Measurements from ENCODE around the gene PLCH2. TPM values are rescaled to one million over a fixed set of nuclear protein-coding genes. Genes with fewer than 3 reads are reported as not detected.

Gene PLCH2
- total RNA-seq, 2 experiments from 2014 or later: 32.7 to 33.8 TPM

DNA sequence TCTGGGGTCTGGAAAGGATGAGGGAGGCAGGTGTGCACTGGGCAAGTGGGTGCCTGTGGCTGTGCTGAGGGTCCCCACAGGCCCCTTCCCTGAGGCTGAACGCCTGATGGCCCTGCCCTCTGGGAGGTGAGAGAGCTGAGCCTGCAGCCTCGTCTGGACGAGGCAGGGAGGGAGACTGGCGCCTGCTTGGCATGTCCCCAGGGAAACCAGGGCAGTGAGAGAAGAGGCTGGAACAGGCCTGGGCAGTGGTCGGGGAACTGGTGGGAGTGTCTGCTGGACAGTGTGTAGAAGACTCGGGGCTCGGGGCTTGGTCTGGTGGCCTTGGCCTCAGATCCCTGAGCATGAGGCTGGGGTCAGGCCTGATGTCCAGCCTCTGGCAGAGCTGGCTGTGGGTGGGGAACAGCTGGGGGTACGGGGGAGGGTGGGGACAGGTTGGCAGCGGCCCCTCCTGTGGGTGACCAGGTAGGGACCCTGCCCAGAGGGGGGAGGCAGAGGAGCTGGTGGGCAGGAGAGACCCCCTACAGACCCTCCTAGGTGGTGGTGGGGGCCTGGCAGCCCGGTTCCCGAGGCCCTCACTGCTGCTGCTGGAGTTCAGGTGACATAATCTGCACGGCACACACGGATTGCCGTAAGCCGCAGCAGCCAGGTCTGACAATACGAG lies 30.8 kb upstream of the PLCH2 start:
- ChIA-PET POLR2A (no interaction called here), CTCF (interaction anchor here (1.2 kb wide), 1 partner anchor 102 kb away, joined by 3 read pairs; no protein-coding TSS in a partner anchor)
- DNase-seq: no peak
- Mint-ChIP-seq H3K36me3 (ENCODE audit: low read depth) (no peaks in the 10 kb centered on the region), H3K4me1 (no peaks in the 10 kb centered on the region), H3K4me3 (no peak overlapping the region), H3K27me3 (peaks cover 13% of the 10 kb centered on the region), H3K27ac (no peak overlapping the region), H3K9me3 (no peaks in the 10 kb centered on the region)

- CTCF ChIA-PET: no interaction called here
- DNase-seq: no peak
These were observed 30.3 kb upstream of the PLCH2 start for GRCh38 chr1:2445823-2446215.

GRCh38 chr1:2446394-2446793 lies 29.7 kb upstream of the PLCH2 start:
- no peak overlapping the region for H3K27ac Mint-ChIP-seq
- peaks cover 13% of the 10 kb centered on the region for H3K27me3 Mint-ChIP-seq
- ChIA-PET POLR2A (interaction anchor here (1.7 kb wide), 1 partner anchor 23 kb away, joined by 4 read pairs; no protein-coding TSS in a partner anchor), CTCF (no interaction called here)
- H3K4me3 Mint-ChIP-seq: no peak overlapping the region
- H3K36me3 Mint-ChIP-seq (ENCODE audit: low read depth): no peaks in the 10 kb centered on the region
- DNase-seq: no peak
- no peaks in the 10 kb centered on the region for H3K9me3 Mint-ChIP-seq
- H3K4me1 Mint-ChIP-seq: no peaks in the 10 kb centered on the region

More at GRCh38 chr1:2445823-2446215, 30.3 kb upstream of the PLCH2 start:
- H3K27ac Mint-ChIP-seq: no peak overlapping the region
- H3K36me3 Mint-ChIP-seq (ENCODE audit: low read depth): no peaks in the 10 kb centered on the region
- peaks cover 13% of the 10 kb centered on the region for H3K27me3 Mint-ChIP-seq
- POLR2A ChIA-PET: interaction anchor here (1.7 kb wide), 1 partner anchor 22 kb away, joined by 4 read pairs; no protein-coding TSS in a partner anchor
- H3K4me3 Mint-ChIP-seq: no peak overlapping the region
- H3K4me1 Mint-ChIP-seq: no peaks in the 10 kb centered on the region
- no peaks in the 10 kb centered on the region for H3K9me3 Mint-ChIP-seq

DNA sequence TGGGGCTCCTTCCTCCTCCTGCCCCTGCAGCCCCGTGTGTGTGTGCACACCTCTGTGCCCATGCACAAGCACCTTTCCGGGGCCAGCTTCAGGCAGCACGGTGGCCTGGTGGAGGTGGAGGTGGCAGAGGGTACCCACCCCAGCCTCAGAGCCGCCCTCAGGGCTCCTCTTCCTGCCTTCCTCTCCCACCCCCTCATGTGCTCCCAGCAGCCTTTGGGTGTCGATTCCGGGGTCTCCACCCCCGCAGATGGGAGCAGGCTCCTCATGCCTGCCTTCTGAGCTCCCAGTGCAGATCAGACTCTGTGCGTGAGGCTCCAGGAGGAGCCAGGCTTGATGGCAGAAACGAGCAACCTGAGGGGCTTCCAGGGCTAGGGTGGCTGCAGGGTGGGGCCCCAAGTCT lies 29.2 kb upstream of the PLCH2 start:
- peaks cover 13% of the 10 kb centered on the region for H3K27me3 Mint-ChIP-seq
- no peaks in the 10 kb centered on the region for H3K4me1 Mint-ChIP-seq
- no peak overlapping the region for H3K4me3 Mint-ChIP-seq
- ChIA-PET CTCF (interaction anchor here (1.2 kb wide), 1 partner anchor 101 kb away, joined by 3 read pairs; no protein-coding TSS in a partner anchor), POLR2A (interaction anchor here (1.7 kb wide), 1 partner anchor 23 kb away, joined by 4 read pairs; no protein-coding TSS in a partner anchor)
- no peak overlapping the region for H3K27ac Mint-ChIP-seq
- DNase-seq: no peak
- no peaks in the 10 kb centered on the region for H3K36me3 Mint-ChIP-seq (ENCODE audit: low read depth)
- no peaks in the 10 kb centered on the region for H3K9me3 Mint-ChIP-seq

- no peak overlapping the region for H3K27ac Mint-ChIP-seq
- peaks cover 11% of the 10 kb centered on the region for H3K27me3 Mint-ChIP-seq
- H3K9me3 Mint-ChIP-seq: no peaks in the 10 kb centered on the region
- ChIA-PET POLR2A (interaction anchor here (1.7 kb wide), 1 partner anchor 24 kb away, joined by 4 read pairs; no protein-coding TSS in a partner anchor), CTCF (interaction anchor here (1.2 kb wide), 1 partner anchor 100 kb away, joined by 3 read pairs; no protein-coding TSS in a partner anchor)
- DNase-seq: no peak
- no peaks in the 10 kb centered on the region for H3K4me1 Mint-ChIP-seq
- H3K4me3 Mint-ChIP-seq: no peak overlapping the region
- no peaks in the 10 kb centered on the region for H3K36me3 Mint-ChIP-seq (ENCODE audit: low read depth)
These were observed 28.6 kb upstream of the PLCH2 start for GRCh38 chr1:2447276-2448097.

DNA sequence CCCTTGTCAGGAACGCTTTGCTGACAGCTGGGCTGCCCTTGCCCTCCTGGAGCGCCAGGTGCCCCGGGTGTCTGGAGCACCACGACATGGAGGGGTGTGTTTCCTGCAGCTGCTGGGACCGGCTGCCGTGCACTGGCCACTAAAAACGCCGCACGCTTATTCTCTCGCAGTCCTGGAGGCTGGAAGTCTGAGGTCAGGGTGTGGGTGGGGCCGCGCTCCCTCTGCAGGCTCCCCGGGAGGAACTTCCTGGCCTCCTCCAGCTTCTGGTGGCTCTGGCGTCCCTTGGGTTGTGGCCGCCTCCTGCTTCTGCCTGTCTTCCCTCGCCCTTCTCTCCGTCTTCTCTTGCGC lies 28.0 kb upstream of the PLCH2 start:
- DNase-seq: no peak
- Mint-ChIP-seq H3K4me3 (no peak overlapping the region), H3K4me1 (no peaks in the 10 kb centered on the region), H3K9me3 (no peaks in the 10 kb centered on the region), H3K27me3 (peaks cover 9% of the 10 kb centered on the region), H3K36me3 (ENCODE audit: low read depth) (no peaks in the 10 kb centered on the region), H3K27ac (no peak overlapping the region)
- CTCF ChIA-PET: interaction anchor here (1.2 kb wide), 1 partner anchor 99 kb away, joined by 3 read pairs; no protein-coding TSS in a partner anchor
- POLR2A ChIA-PET: no interaction called here

DNA sequence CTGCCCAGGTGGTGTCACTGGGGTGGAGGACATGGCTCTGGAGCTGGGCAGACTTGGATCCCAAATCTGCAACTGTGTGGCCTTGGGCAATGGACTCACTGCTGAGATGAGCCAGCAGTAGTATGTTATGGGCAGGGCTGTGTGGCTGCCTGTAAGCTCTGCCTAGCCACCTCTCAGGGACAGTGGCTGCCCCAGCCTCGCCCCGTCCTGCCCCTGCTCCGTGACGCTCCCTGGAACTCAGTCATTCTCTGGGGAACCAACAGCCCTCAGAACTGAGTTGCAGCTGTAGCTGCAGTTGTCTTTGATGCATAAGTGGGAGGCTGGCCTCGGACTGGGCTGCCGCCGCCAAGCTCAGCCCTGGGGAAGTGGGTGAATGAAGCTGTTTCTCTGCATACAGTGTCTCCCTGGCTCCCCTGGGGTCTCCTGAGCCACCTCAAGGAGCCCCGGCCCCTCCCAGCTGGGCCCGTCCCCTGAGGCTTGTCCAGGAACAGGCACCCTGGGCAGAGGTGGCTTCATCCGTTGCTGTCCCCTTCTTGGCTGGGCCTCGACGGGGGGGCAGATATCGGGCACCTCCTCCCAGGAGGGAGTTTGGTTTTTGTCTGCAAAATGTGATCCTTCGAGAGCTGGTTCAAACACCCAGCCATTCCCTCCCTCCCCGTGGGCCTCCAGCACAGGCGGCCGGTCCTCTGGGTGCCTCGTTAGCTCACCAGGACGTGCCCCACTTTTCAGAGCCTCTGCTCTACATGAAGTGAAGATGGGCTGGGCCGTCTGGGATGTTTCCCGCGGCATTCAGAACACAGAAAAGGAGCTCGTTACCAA lies 26.2 kb upstream of the PLCH2 start:
- no peaks in the 10 kb centered on the region for H3K4me1 Mint-ChIP-seq
- POLR2A ChIA-PET: no interaction called here
- H3K36me3 Mint-ChIP-seq (ENCODE audit: low read depth): no peaks in the 10 kb centered on the region
- H3K4me3 Mint-ChIP-seq: no peak overlapping the region
- no peaks in the 10 kb centered on the region for H3K9me3 Mint-ChIP-seq
- no peak overlapping the region for H3K27ac Mint-ChIP-seq
- CTCF ChIA-PET: no interaction called here
- H3K27me3 Mint-ChIP-seq: peaks cover 5% of the 10 kb centered on the region
- no peak for DNase-seq

GRCh38 chr1:2451741-2452140 lies 24.3 kb upstream of the PLCH2 start:
- Mint-ChIP-seq H3K4me1 (no peaks in the 10 kb centered on the region), H3K9me3 (no peaks in the 10 kb centered on the region), H3K27me3 (no peaks in the 10 kb centered on the region), H3K4me3 (no peak overlapping the region), H3K27ac (no peak overlapping the region), H3K36me3 (ENCODE audit: low read depth) (no peaks in the 10 kb centered on the region)
- ChIA-PET CTCF (no interaction called here), POLR2A (no interaction called here)
- DNase-seq: no peak

- H3K4me1 Mint-ChIP-seq: no peaks in the 10 kb centered on the region
- no peak for DNase-seq
- no peaks in the 10 kb centered on the region for H3K36me3 Mint-ChIP-seq (ENCODE audit: low read depth)
- POLR2A ChIA-PET: no interaction called here
- no peaks in the 10 kb centered on the region for H3K27me3 Mint-ChIP-seq
- H3K9me3 Mint-ChIP-seq: no peaks in the 10 kb centered on the region
- no peak overlapping the region for H3K4me3 Mint-ChIP-seq
- CTCF ChIA-PET: no interaction called here
- no peak overlapping the region for H3K27ac Mint-ChIP-seq
These were observed 23.7 kb upstream of the PLCH2 start for GRCh38 chr1:2452201-2452931.

DNA sequence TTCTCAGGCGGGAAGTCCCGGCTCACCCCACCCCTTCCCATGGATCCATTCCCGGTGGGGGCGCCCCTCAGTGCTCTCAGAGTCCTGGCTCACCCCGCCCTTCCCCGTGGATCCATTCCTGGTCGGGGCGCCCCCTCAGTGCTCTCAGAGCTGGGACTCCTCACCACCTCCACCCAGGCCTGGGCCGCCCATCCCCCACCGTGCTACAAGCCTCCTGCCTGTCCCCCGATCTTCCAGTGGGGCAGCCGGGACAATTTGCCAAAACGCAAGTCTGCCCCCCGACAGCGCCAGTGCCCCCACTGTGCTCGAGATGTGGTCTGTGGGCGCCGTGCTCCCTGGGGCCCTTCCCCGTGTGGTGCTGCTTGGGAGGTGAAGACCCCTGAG lies 23.2 kb upstream of the PLCH2 start:
- POLR2A ChIA-PET: no interaction called here
- Mint-ChIP-seq H3K36me3 (ENCODE audit: low read depth) (no peaks in the 10 kb centered on the region), H3K4me3 (no peak overlapping the region), H3K9me3 (no peaks in the 10 kb centered on the region), H3K27me3 (no peaks in the 10 kb centered on the region), H3K27ac (no peak overlapping the region), H3K4me1 (no peaks in the 10 kb centered on the region)
- no peak for DNase-seq
- CTCF ChIA-PET: no interaction called here

DNA sequence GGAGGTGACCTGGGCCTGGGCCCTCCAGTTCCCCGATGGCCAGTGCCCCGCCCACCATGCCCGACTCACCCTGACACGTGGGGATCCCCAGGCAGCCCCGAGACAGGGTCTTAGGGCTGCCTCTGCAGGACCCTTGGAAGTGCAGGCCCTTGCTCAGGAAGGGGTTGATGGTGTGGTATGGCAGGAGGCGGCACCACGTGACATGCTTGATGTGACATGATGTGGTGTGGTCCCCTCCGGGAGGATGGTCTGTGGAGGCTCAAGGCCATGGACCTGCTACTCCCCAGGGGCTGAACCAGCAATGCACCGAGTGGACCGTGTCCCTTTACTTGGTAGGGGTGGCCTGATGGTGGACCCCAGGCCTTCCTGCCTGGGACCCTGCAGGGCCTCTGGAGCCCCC lies 21.9 kb upstream of the PLCH2 start:
- H3K4me1 Mint-ChIP-seq: no peaks in the 10 kb centered on the region
- no peaks in the 10 kb centered on the region for H3K9me3 Mint-ChIP-seq
- ChIA-PET CTCF (no interaction called here), POLR2A (no interaction called here)
- H3K4me3 Mint-ChIP-seq: no peak overlapping the region
- H3K36me3 Mint-ChIP-seq (ENCODE audit: low read depth): no peaks in the 10 kb centered on the region
- no peaks in the 10 kb centered on the region for H3K27me3 Mint-ChIP-seq
- no peak overlapping the region for H3K27ac Mint-ChIP-seq
- DNase-seq: no peak

DNA sequence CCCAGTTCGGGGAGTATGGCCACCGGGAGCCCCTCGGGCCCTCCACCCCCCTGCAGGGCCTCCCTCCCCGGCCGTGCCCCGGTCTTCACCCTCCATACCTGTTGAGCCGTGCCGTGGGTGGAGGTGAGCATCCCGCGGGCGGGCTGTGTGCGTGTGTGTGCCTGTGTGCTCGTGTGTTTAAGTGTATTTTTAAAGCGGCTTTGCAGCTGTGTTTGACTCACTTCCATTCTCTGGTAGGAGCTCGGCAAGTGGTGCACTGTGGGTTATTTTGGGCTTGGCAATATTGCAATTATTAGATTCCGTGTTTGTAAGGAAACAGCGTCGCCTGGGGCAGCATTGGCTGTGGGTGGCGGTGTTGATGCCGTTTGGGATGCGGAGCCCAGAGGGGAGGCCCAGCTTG lies 20.3 kb upstream of the PLCH2 start:
- DNase-seq: no peak
- ChIA-PET CTCF (no interaction called here), POLR2A (no interaction called here)
- H3K27me3 Mint-ChIP-seq: no peaks in the 10 kb centered on the region
- no peak overlapping the region for H3K27ac Mint-ChIP-seq
- H3K36me3 Mint-ChIP-seq (ENCODE audit: low read depth): no peaks in the 10 kb centered on the region
- no peak overlapping the region for H3K4me3 Mint-ChIP-seq
- no peaks in the 10 kb centered on the region for H3K4me1 Mint-ChIP-seq
- H3K9me3 Mint-ChIP-seq: no peaks in the 10 kb centered on the region

GRCh38 chr1:2457444-2457843 lies 18.6 kb upstream of the PLCH2 start:
- CTCF ChIA-PET: no interaction called here
- no peak for DNase-seq
- POLR2A ChIA-PET: no interaction called here
- H3K27ac Mint-ChIP-seq: no peak overlapping the region
- H3K36me3 Mint-ChIP-seq (ENCODE audit: low read depth): no peaks in the 10 kb centered on the region
- H3K4me3 Mint-ChIP-seq: no peak overlapping the region
- no peaks in the 10 kb centered on the region for H3K4me1 Mint-ChIP-seq
- no peaks in the 10 kb centered on the region for H3K27me3 Mint-ChIP-seq
- H3K9me3 Mint-ChIP-seq: no peaks in the 10 kb centered on the region
